ENCODE data around the gene DNHD1.

DNHD1 gene

GRCh38 chr11:6473451-6474412 is 23.3 kb upstream of the DNHD1 start, which contains the start of gene TRIM3:
TRIM3 (minus strand) TSS chr11:6473941; CDS start chr11:6465695, 8,246 bp downstream.
- peaks cover 13% of the 10 kb centered on the region for H3K4me1 ChIP-seq
- in situ Hi-C loops (cut with MboI; ENCODE audit: low sequenced_read_pairs), result no loop called here
- no peaks in the 10 kb centered on the region for H3K27me3 ChIP-seq (ENCODE audit: low read depth)
- H3K9me3 ChIP-seq, result no peaks in the 10 kb centered on the region
- peaks cover 22% of the 10 kb centered on the region for H3K36me3 ChIP-seq (replicated peaks)
- DNase-seq (ENCODE audit: low spot score in 2 of 2), result peak; percentile 79 to 95
- peak within 1 kb of the TSS; percentile 79 for H3K4me3 ChIP-seq

DNA sequence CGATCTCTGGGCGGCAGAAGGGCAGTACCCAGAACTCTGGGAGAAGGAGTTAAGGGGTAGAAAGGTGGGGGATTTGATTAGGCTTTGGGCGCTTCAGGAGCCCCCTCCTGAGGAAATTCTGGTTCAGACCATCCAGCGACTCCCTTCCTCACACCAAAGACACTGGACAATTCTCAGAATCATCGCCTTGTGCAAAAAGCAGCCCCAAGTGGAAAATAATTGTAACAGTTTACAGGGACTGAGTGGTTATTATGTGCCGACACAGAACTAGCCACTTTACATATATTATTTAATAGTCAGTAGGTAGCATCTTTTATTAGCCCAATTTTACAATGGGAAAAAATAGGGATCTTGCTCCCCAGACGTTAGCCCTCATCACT is 22.7 kb upstream of the DNHD1 start:
- Histone ChIP-seq H3K36me3 (replicated peaks) (peaks cover 28% of the 10 kb centered on the region), H3K27me3 (ENCODE audit: low read depth) (no peaks in the 10 kb centered on the region), H3K4me3 (peak overlapping the region; percentile 46), H3K4me1 (peaks cover 8% of the 10 kb centered on the region), H3K9me3 (no peaks in the 10 kb centered on the region)
- DNase-seq (ENCODE audit: low spot score in 2 of 2), result no peak
- in situ Hi-C loops (cut with MboI; ENCODE audit: low sequenced_read_pairs), result no loop called here

DNA sequence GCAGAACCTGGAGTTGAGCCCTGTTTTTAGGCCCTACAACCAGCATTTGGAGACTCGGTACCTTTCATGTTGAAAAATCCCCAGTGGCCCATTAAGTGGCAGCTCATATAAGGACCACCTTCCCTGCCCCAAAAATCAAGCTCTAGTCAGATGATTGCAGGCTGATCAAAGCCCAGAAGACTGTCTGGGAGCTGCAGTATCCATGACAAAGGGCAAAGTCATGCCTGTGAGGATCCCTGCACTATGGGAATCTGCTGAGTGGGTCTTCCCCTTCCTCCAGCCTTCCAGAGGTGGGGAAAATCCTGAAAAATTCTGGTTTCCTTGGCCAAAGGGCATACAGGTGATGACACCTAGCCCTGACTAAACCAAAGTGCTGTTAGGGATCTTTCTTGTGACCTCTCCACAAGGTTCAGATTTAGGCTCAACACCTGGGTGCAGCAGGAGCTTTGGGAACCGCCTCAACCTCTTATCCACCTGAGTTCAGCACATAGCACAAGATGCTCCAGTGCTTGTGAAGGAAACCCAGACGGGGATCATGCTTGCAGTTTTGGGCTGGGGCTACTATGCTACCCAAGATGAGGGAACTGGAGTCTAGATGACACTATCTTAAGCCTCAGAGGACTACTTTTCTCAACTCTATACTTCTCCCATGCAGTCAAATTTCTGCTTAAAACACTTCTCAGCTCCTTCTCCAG is 22.1 kb upstream of the DNHD1 start:
- Histone ChIP-seq H3K9me3 (no peaks in the 10 kb centered on the region), H3K27me3 (ENCODE audit: low read depth) (no peaks in the 10 kb centered on the region), H3K4me3 (no peak overlapping the region), H3K4me1 (peaks cover 5% of the 10 kb centered on the region), H3K36me3 (replicated peaks) (peaks cover 31% of the 10 kb centered on the region)
- no peak for DNase-seq (ENCODE audit: low spot score in 2 of 2)
- in situ Hi-C loops (cut with MboI; ENCODE audit: low sequenced_read_pairs), result no loop called here

DNA sequence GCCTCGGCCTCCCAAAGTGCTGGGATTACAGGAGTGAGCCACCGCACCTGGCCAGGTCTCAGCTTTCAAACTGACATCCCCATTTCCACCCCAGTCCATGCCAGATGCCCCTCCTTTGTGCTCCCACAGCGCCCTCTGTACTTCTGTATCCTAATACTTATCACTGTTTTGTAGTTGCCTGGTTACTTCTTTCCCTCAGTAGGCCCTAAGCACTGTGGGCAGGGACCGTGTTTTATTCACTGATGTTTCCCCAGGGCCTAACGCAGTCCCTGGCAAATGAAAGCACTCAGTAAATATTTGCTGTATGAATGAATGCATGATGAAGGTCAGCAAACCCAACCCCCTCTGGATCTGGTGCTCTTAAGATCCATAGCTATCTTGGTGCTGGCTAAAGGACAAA is 21.1 kb upstream of the DNHD1 start:
- no peaks in the 10 kb centered on the region for H3K9me3 ChIP-seq
- H3K36me3 ChIP-seq (replicated peaks), result peaks cover 31% of the 10 kb centered on the region
- no peaks in the 10 kb centered on the region for H3K27me3 ChIP-seq (ENCODE audit: low read depth)
- no peak overlapping the region for H3K4me3 ChIP-seq
- no peak for DNase-seq (ENCODE audit: low spot score in 2 of 2)
- in situ Hi-C loops (cut with MboI; ENCODE audit: low sequenced_read_pairs), result no loop called here
- H3K4me1 ChIP-seq, result peaks cover 5% of the 10 kb centered on the region

- Histone ChIP-seq H3K27me3 (ENCODE audit: low read depth) (no peaks in the 10 kb centered on the region), H3K9me3 (no peaks in the 10 kb centered on the region), H3K4me1 (peaks cover 5% of the 10 kb centered on the region), H3K4me3 (no peak overlapping the region), H3K36me3 (replicated peaks) (peaks cover 31% of the 10 kb centered on the region)
- no peak for DNase-seq (ENCODE audit: low spot score in 2 of 2)
- in situ Hi-C loops (cut with MboI; ENCODE audit: low sequenced_read_pairs), result no loop called here
Measured at GRCh38 chr11:6476571-6476970, 20.5 kb upstream of the DNHD1 start.

DNA sequence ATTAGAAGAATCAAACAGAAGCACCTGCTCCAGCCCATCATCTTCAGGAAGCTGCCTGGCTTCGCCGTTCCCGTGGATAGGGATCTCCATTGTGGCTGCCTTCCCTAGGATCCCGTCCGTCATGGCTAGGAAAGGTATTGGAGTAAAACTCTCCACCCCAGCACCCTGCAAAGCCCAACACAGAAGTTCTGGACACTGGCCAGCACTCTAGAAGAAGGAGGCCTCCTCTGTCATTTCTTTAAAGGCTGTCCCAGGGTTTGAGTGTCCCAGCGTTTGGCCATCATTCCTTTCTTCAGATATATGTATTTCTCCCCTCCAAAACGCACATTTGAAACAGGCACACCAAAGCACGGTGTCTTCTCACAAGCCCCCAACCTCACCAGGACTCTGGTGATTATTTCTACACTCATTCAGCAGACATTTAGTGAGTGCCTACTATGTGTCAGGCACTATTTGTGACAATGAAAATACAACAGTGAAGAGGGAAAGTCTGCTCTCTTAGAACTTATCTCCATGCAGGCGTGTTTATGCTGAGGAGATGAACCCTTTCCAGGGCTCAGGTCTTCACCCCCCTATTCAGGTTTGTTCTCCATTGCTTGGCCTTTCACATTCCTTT is 16.7 kb upstream of the DNHD1 start:
- in situ Hi-C loops (cut with MboI; ENCODE audit: low sequenced_read_pairs), result no loop called here
- H3K4me1 ChIP-seq, result peaks cover 5% of the 10 kb centered on the region; the same call in 1 of the 2 replicates
- H3K9me3 ChIP-seq, result no peaks in the 10 kb centered on the region
- H3K36me3 ChIP-seq (replicated peaks), result peaks cover 65% of the 10 kb centered on the region
- H3K4me3 ChIP-seq, result peak overlapping the region; percentile 77
- no peak for DNase-seq (ENCODE audit: low spot score in 2 of 2)
- no peaks in the 10 kb centered on the region for H3K27me3 ChIP-seq (ENCODE audit: low read depth)

GRCh38 chr11:6481012-6481923 is 15.8 kb upstream of the DNHD1 start, which contains the start of the genes ARFIP2 and TIMM10B:
ARFIP2 (minus strand) TSS chr11:6481331; CDS start chr11:6480421, 910 bp downstream.
TIMM10B (plus strand) TSS chr11:6481501; CDS start chr11:6481517, 16 bp downstream.
- H3K9me3 ChIP-seq, result no peaks in the 10 kb centered on the region
- peak; percentile 94 to 99 for DNase-seq (ENCODE audit: low spot score in 2 of 2)
- H3K27me3 ChIP-seq (ENCODE audit: low read depth), result no peaks in the 10 kb centered on the region
- peaks cover 5% of the 10 kb centered on the region; the same call in 1 of the 2 replicates for H3K4me1 ChIP-seq
- peaks cover 74% of the 10 kb centered on the region for H3K36me3 ChIP-seq (replicated peaks)
- in situ Hi-C loops (cut with MboI; ENCODE audit: low sequenced_read_pairs), result no loop called here
- H3K4me3 ChIP-seq, result peak within 1 kb of the TSS; percentile 77

DNA sequence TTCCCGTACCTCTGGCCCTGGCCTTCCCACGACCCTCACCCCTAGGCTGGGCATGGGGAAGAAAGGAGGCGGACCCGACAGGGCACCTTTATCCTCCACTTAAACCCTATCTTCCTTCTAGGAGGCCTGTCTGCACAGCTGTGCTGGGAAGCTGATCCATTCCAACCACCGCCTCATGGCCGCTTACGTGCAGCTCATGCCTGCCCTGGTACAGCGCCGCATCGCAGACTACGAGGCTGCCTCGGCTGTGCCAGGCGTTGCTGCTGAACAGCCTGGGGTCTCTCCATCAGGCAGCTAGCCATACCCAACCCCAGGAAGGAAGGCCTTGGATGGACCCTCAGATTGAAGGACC is 15.2 kb upstream of the DNHD1 start:
- in situ Hi-C loops (cut with MboI; ENCODE audit: low sequenced_read_pairs), result no loop called here
- peaks cover 5% of the 10 kb centered on the region; the same call in 1 of the 2 replicates for H3K4me1 ChIP-seq
- H3K27me3 ChIP-seq (ENCODE audit: low read depth), result no peaks in the 10 kb centered on the region
- peaks cover 77% of the 10 kb centered on the region for H3K36me3 ChIP-seq (replicated peaks)
- DNase-seq (ENCODE audit: low spot score in 2 of 2), result no peak
- H3K4me3 ChIP-seq, result peak overlapping the region; percentile 77
- H3K9me3 ChIP-seq, result no peaks in the 10 kb centered on the region

DNA sequence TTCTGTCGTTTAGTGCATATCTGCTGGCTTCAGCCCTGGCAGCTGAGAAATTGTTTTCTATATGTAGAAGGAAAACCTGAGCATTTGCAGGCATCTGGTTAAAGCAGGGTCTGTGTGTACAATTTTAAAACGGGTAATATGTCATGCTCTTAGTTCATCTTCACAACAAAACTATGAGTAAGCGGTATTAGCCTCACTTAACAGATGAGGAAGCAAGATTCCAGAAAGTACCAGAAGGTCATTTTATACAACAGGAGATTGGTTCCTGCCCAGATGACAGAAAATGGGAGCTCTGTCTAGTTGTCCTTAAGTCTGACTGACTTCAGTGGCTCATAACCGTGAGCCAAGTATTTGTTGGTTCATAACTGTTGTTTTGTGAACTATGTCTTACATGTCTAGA is 14.6 kb upstream of the DNHD1 start:
- no peak for DNase-seq (ENCODE audit: low spot score in 2 of 2)
- Histone ChIP-seq H3K9me3 (no peaks in the 10 kb centered on the region), H3K27me3 (ENCODE audit: low read depth) (no peaks in the 10 kb centered on the region), H3K4me3 (peak overlapping the region; percentile 77), H3K4me1 (peaks cover 5% of the 10 kb centered on the region; the same call in 1 of the 2 replicates), H3K36me3 (replicated peaks) (peaks cover 77% of the 10 kb centered on the region)
- in situ Hi-C loops (cut with MboI; ENCODE audit: low sequenced_read_pairs), result no loop called here

DNA sequence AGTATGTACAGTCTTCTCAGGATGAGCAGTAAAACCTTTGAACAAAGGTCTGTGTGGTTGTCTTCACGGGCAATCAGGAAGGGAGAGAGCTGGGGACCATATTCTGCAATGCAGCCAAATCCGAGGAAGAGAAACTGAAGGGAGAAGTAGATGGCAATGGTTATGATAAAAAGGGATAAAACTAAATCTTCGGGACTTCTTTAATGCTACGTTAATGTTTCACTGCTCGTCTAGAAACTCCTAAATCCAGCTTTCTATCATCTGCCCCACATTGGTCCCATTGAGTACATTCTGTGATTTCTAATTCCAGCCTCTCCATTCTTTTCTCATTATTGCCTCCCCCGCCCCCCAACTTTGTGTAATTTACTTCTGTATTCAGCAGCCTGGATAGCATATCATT is 14.1 kb upstream of the DNHD1 start:
- in situ Hi-C loops (cut with MboI; ENCODE audit: low sequenced_read_pairs), result no loop called here
- peaks cover 5% of the 10 kb centered on the region; the same call in 1 of the 2 replicates for H3K4me1 ChIP-seq
- peaks cover 77% of the 10 kb centered on the region for H3K36me3 ChIP-seq (replicated peaks)
- no peaks in the 10 kb centered on the region for H3K27me3 ChIP-seq (ENCODE audit: low read depth)
- no peaks in the 10 kb centered on the region for H3K9me3 ChIP-seq
- no peak overlapping the region for H3K4me3 ChIP-seq
- DNase-seq (ENCODE audit: low spot score in 2 of 2), result no peak

DNA sequence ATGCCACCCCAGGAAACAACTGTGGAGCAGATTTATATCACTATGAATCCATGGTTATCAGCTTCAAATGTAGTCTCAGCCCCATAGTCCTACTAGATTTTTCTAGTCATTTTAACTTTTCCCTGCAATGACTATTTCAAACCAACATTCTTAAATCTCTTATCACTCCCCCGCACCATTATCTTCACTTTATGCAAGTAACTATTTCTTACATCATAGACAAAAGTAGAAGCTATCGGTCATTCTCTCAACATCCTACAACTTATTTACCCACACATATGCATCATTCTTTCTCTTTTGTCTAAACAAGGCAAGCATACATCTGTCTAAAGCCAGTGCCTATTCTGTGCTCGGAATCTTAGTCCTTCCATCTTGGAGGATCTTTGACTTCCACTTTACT is 11.4 kb upstream of the DNHD1 start:
- no peak for DNase-seq (ENCODE audit: low spot score in 2 of 2)
- H3K9me3 ChIP-seq, result no peaks in the 10 kb centered on the region
- H3K4me3 ChIP-seq, result no peak overlapping the region
- peaks cover 64% of the 10 kb centered on the region for H3K36me3 ChIP-seq (replicated peaks)
- H3K4me1 ChIP-seq, result peaks cover 5% of the 10 kb centered on the region; the same call in 1 of the 2 replicates
- no peaks in the 10 kb centered on the region for H3K27me3 ChIP-seq (ENCODE audit: low read depth)
- in situ Hi-C loops (cut with MboI; ENCODE audit: low sequenced_read_pairs), result no loop called here

GRCh38 chr11:6486256-6486655 is 10.8 kb upstream of the DNHD1 start:
- Histone ChIP-seq H3K4me3 (no peak overlapping the region), H3K9me3 (no peaks in the 10 kb centered on the region), H3K27me3 (ENCODE audit: low read depth) (no peaks in the 10 kb centered on the region), H3K4me1 (peaks cover 5% of the 10 kb centered on the region; the same call in 1 of the 2 replicates), H3K36me3 (replicated peaks) (peaks cover 64% of the 10 kb centered on the region)
- in situ Hi-C loops (cut with MboI; ENCODE audit: low sequenced_read_pairs), result no loop called here
- no peak for DNase-seq (ENCODE audit: low spot score in 2 of 2)

DNA sequence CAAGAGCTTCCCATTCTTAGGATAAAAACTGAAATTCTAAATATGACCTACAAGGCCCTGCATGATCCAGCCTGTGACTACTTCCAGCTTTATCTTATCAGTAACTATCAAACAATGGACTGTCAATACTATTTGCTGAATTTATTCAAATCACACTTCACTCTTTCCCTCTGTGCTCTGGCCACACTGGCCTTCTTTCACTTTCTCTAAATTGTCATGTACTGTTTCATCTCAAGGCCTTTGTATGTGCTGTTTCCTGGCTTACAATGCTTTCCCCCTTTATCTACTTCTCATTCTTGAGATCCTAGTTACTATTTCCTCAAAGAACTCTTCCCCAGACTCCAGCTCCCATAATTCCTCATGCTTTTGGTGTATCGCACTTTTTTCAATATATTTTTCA is 10.1 kb upstream of the DNHD1 start:
- H3K9me3 ChIP-seq, result no peaks in the 10 kb centered on the region
- no peak overlapping the region for H3K4me3 ChIP-seq
- peaks cover 5% of the 10 kb centered on the region; the same call in 1 of the 2 replicates for H3K4me1 ChIP-seq
- peaks cover 64% of the 10 kb centered on the region for H3K36me3 ChIP-seq (replicated peaks)
- in situ Hi-C loops (cut with MboI; ENCODE audit: low sequenced_read_pairs), result no loop called here
- no peak for DNase-seq (ENCODE audit: low spot score in 2 of 2)
- H3K27me3 ChIP-seq (ENCODE audit: low read depth), result no peaks in the 10 kb centered on the region
